Raji (cell line): ENCODE measurements around the gene NECAB2.

Source experiments
- POLR2A ChIP-seq: IDR thresholded peaks from 2 replicates; pipeline ENCODE4 v1.6.1; 2011; ENCODE audit warnings: low read depth, low read length, control low read depth; ENCODE audit not compliant: insufficient read depth

NECAB2 gene

GRCh38 chr16:84007520-84007919 is 39.5 kb downstream of the NECAB2 start:
- TF ChIP-seq POLR2A, result no peak

- TF ChIP-seq POLR2A, result no peak
Measured at GRCh38 chr16:84007965-84008364, 39.9 kb downstream of the NECAB2 start.

GRCh38 chr16:84009282-84009681 is 41.2 kb downstream of the NECAB2 start:
- TF ChIP-seq POLR2A, result no peak

GRCh38 chr16:84013787-84014569 is 45.9 kb downstream of the NECAB2 start:
- no peak for TF ChIP-seq POLR2A

- TF ChIP-seq POLR2A, result no peak
Measured at GRCh38 chr16:84014570-84015327, 46.7 kb downstream of the NECAB2 start.

- TF ChIP-seq POLR2A, result no peak
Measured at GRCh38 chr16:84015399-84015798, 47.4 kb downstream of the NECAB2 start.

GRCh38 chr16:84016477-84016876 is 48.4 kb downstream of the NECAB2 start:
- TF ChIP-seq POLR2A, result no peak

GRCh38 chr16:84018710-84019109 is 50.7 kb downstream of the NECAB2 start:
- no peak for TF ChIP-seq POLR2A

GRCh38 chr16:84020353-84020752 is 52.3 kb downstream of the NECAB2 start:
- no peak for TF ChIP-seq POLR2A

GRCh38 chr16:84021488-84021887 is 53.4 kb downstream of the NECAB2 start:
- no peak for TF ChIP-seq POLR2A

GRCh38 chr16:84022644-84023043 is 54.6 kb downstream of the NECAB2 start:
- no peak for TF ChIP-seq POLR2A

- no peak for TF ChIP-seq POLR2A
Measured at GRCh38 chr16:84024854-84025253, 56.8 kb downstream of the NECAB2 start.

GRCh38 chr16:84026606-84027005 is 58.6 kb downstream of the NECAB2 start:
- TF ChIP-seq POLR2A, result no peak

- TF ChIP-seq POLR2A, result no peak
Measured at GRCh38 chr16:84027625-84028024, 59.6 kb downstream of the NECAB2 start.

GRCh38 chr16:84029297-84030047 is 61.4 kb downstream of the NECAB2 start:
- TF ChIP-seq POLR2A, result no peak

- TF ChIP-seq POLR2A, result no peak
Measured at GRCh38 chr16:84031556-84031955, 63.5 kb downstream of the NECAB2 start.
